ENCODE data around the gene ZNF117. TPM values are rescaled to one million over a fixed set of nuclear protein-coding genes. Genes with fewer than 3 reads are reported as not detected.
"Not testable (repeated sequence)": the region's sequence is repeated elsewhere in the genome, so short reads cannot be mapped to it uniquely, and the experiment has no call there.

ZNF117 gene
- polyA plus RNA-seq (2011; rRNA removed) = 1.9 and 4.1 TPM in 2 replicates
- 1.3 and 1.8 TPM in 2 replicates for polyA minus RNA-seq (2011; rRNA and poly(A)+ RNA removed)

GRCh38 chr7:64990936-64991335 is at the start of gene ZNF117:
Gene ZNF117 (minus strand): TSS chr7:64991036.
- DNase-seq (ENCODE audit: low read depth) = no peak
- ChIA-PET POLR2A (no interaction called here), CTCF (no interaction called here)
- Histone ChIP-seq H3K4me3 (ENCODE audit: low read depth, low read length) (no peak within 1 kb of the TSS), H3K27me3 (ENCODE audit: control insufficient read depth, insufficient read depth, low read length) (no peaks in the 10 kb centered on the region), H3K36me3 (ENCODE audit: control insufficient read depth, insufficient read depth, low read length) (no peaks in the 10 kb centered on the region; the same call in 1 of the 2 replicates)
- no peak for TF ChIP-seq CTCF (IDR thresholded peaks at IDR 0.05; ENCODE audit: insufficient read depth, low read depth, low read length)

- DNase-seq (ENCODE audit: low read depth); CTCF ChIA-PET; H3K36me3 ChIP-seq (ENCODE audit: control insufficient read depth, insufficient read depth, low read length); POLR2A ChIA-PET; H3K27me3 ChIP-seq (ENCODE audit: control insufficient read depth, insufficient read depth, low read length): not testable (repeated sequence)
- peak overlapping the region; percentile 78 for H3K4me3 ChIP-seq (ENCODE audit: low read depth, low read length)
Measured at GRCh38 chr7:65038767-65039166, 47.9 kb upstream of the ZNF117 start.

GRCh38 chr7:65037740-65038688 is 47.2 kb upstream of the ZNF117 start:
- TF ChIP-seq CTCF (IDR thresholded peaks at IDR 0.05; ENCODE audit: insufficient read depth, low read depth, low read length) = no peak
- no peaks in the 10 kb centered on the region for H3K27me3 ChIP-seq (ENCODE audit: control insufficient read depth, insufficient read depth, low read length)
- ChIA-PET CTCF (no interaction called here), POLR2A (no interaction called here)
- peak overlapping the region; percentile 78 for H3K4me3 ChIP-seq (ENCODE audit: low read depth, low read length)
- DNase-seq (ENCODE audit: low read depth) = peak; percentile 31
- H3K36me3 ChIP-seq (ENCODE audit: control insufficient read depth, insufficient read depth, low read length) = no peaks in the 10 kb centered on the region

- H3K4me3 ChIP-seq (ENCODE audit: low read depth, low read length); H3K27me3 ChIP-seq (ENCODE audit: control insufficient read depth, insufficient read depth, low read length); H3K36me3 ChIP-seq (ENCODE audit: control insufficient read depth, insufficient read depth, low read length); POLR2A ChIA-PET; DNase-seq (ENCODE audit: low read depth); CTCF ChIA-PET: not testable (repeated sequence)
Measured at GRCh38 chr7:65036526-65036925, 45.7 kb upstream of the ZNF117 start.

- H3K36me3 ChIP-seq (ENCODE audit: control insufficient read depth, insufficient read depth, low read length); DNase-seq (ENCODE audit: low read depth); H3K27me3 ChIP-seq (ENCODE audit: control insufficient read depth, insufficient read depth, low read length); H3K4me3 ChIP-seq (ENCODE audit: low read depth, low read length); POLR2A ChIA-PET; CTCF ChIA-PET: not testable (repeated sequence)
Measured at GRCh38 chr7:65035469-65035868, 44.6 kb upstream of the ZNF117 start.

- H3K4me3 ChIP-seq (ENCODE audit: low read depth, low read length); CTCF ChIA-PET; H3K36me3 ChIP-seq (ENCODE audit: control insufficient read depth, insufficient read depth, low read length); H3K27me3 ChIP-seq (ENCODE audit: control insufficient read depth, insufficient read depth, low read length); DNase-seq (ENCODE audit: low read depth); POLR2A ChIA-PET: not testable (repeated sequence)
Measured at GRCh38 chr7:65034120-65034782, 43.4 kb upstream of the ZNF117 start.

GRCh38 chr7:65033391-65033790 is 42.6 kb upstream of the ZNF117 start:
- CTCF ChIA-PET; H3K36me3 ChIP-seq (ENCODE audit: control insufficient read depth, insufficient read depth, low read length); POLR2A ChIA-PET; DNase-seq (ENCODE audit: low read depth); H3K4me3 ChIP-seq (ENCODE audit: low read depth, low read length); H3K27me3 ChIP-seq (ENCODE audit: control insufficient read depth, insufficient read depth, low read length): not testable (repeated sequence)

GRCh38 chr7:65025023-65025422 is 34.2 kb upstream of the ZNF117 start:
- H3K4me3 ChIP-seq (ENCODE audit: low read depth, low read length); POLR2A ChIA-PET; DNase-seq (ENCODE audit: low read depth); CTCF ChIA-PET; H3K36me3 ChIP-seq (ENCODE audit: control insufficient read depth, insufficient read depth, low read length); H3K27me3 ChIP-seq (ENCODE audit: control insufficient read depth, insufficient read depth, low read length): not testable (repeated sequence)

GRCh38 chr7:65020978-65021377 is 30.1 kb upstream of the ZNF117 start:
- H3K27me3 ChIP-seq (ENCODE audit: control insufficient read depth, insufficient read depth, low read length); DNase-seq (ENCODE audit: low read depth); CTCF ChIA-PET; H3K36me3 ChIP-seq (ENCODE audit: control insufficient read depth, insufficient read depth, low read length); POLR2A ChIA-PET; H3K4me3 ChIP-seq (ENCODE audit: low read depth, low read length): not testable (repeated sequence)

- H3K27me3 ChIP-seq (ENCODE audit: control insufficient read depth, insufficient read depth, low read length); H3K36me3 ChIP-seq (ENCODE audit: control insufficient read depth, insufficient read depth, low read length); H3K4me3 ChIP-seq (ENCODE audit: low read depth, low read length); POLR2A ChIA-PET; DNase-seq (ENCODE audit: low read depth); CTCF ChIA-PET: not testable (repeated sequence)
Measured at GRCh38 chr7:65009881-65010280, 19.0 kb upstream of the ZNF117 start.

GRCh38 chr7:65009394-65009793 is 18.6 kb upstream of the ZNF117 start:
- DNase-seq (ENCODE audit: low read depth); POLR2A ChIA-PET; H3K4me3 ChIP-seq (ENCODE audit: low read depth, low read length); H3K27me3 ChIP-seq (ENCODE audit: control insufficient read depth, insufficient read depth, low read length); CTCF ChIA-PET; H3K36me3 ChIP-seq (ENCODE audit: control insufficient read depth, insufficient read depth, low read length): not testable (repeated sequence)
